NCI-H460 (cell line): ENCODE data around the gene BAIAP2L2. TPM values are rescaled to one million over a fixed set of nuclear protein-coding genes. Genes with fewer than 3 reads are reported as not detected.
"Not testable (repeated sequence)": the region's sequence is repeated elsewhere in the genome, so short reads cannot be mapped to it uniquely, and the experiment has no call there.

Source experiments
- DNase-seq: peaks from one replicate; pipeline ENCODE4 v3.0.0-alpha.2; 2016; ENCODE audit warnings: low read depth; ENCODE audit errors: extremely low read depth
- total RNA-seq: library from RNA; depleted of rRNA; stranded (reverse); fragments of >200 nt; shearing (Covaris generic); gene quantifications from 2 replicates; pipeline ENCODE4 v1.2.3, GENCODE V29; 2014; rRNA removed

BAIAP2L2 gene
- total RNA-seq, 1 experiment from 2014 or later, result not detected

DNA sequence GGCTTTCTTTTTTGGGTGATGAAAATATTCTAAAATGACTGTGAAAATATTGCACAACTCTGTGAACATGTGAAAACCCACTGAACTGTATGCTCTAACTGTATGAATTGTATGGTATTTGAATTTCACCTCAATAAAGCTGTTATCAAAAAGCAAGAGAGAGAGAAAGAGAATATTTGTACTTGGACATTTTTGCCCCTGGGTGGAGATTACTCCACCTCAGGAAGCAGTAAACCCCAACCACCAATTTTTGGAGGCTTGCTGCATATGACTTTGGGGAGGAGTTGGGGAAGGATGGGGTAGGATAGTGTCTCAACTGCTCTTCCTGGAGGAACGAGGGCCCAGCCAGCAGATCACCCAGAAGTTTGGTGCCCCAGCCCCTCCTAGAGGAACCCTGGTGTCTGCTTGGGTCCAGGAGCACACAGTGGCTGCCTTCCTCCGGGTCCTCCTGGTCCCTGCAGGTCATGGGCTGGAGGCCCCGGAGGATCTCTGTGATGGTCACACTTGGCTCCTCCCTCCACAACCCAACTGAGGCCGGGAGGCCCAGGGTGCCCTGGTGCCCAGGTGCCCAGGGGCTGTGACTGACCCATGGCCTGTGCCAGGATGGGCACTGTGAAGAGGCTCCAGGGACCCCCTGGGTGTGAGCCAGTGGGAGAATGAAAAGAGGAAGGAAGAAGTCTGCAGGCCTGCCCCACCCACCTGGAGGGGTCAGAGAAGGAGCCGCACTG is 68.6 kb downstream of the BAIAP2L2 start:
- DNase-seq, result no peak

DNA sequence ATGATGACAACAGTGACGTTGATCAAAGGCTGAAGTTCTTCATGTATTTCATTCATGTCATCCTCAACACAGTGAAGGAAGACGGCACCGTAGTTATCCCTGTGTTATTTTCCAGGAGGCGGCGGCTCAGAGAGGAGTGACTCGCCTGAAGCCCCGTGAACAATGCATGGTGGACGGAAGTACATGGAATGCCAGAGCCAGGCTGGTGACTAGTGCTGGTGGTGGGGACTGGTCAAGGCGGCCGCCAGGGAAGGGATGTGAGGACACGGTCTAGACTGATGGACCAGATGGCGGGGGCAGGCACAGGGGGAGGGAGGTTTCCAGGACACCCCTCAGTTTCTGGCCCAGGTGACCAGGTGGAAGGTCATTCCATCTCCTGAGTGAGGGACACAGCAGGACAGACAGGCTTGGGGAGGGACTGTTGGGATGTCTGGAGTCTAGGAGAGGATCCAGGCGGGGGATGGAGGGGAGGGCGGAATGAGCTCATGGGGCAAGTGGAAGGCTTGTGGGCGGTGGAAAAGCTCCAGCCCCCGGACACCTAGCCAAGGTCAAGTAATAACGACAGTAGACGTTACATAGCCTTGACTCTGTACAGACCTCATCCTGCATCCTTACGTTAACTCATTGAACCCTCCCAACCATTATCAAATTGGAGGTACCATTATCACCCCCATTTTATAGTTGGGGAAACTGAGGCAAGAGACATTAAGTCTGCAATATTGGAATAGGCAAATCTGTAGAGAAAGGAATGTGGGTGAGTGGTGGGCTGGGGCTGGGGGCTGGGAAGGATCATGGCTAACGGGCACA is 69.3 kb downstream of the BAIAP2L2 start:
- no peak for DNase-seq

DNA sequence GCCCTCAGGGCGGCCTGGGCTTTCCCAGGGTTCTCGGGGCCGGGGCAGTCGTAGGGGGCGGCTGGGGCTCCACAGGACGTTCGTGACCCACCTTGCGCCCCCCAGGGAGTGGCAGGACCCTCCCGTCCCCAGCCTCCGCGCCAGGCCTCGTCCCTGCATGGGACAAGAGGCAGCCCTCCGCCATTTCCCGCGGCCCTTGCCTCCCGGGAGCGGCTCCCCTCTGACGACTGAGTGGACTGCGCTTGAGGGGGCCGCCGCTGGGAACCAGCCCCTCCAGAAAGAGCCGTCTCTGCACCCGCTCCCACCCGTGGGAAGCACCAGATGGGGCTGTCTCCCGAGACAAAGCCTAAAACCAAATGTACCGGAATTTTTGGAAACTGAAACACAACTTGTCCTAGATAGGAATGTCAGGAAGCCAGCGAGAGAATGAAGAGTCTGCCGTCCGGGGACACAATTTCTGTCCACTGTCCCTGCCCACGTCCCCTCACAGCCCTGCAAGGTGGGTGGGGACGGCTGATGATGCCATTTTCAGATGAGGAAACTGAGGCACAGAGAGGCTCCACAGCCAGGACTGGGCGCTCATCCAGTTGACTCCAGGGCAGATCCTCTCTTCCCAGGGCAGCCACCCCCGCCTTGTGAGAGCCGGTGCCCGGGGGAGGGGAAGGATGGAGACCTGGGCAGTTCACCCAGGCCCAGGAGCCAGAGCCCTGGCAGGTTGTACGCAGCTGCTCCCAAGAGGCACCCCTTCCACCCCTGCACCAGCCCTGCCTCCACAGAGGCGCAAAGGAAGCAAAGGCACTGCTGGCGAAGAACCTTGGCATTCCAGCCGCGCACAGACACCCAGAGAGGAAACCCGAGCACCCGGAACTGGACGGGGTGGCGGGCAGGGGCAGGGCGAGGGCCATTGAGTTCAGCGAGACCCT is 71.3 kb downstream of the BAIAP2L2 start:
- no peak for DNase-seq

DNA sequence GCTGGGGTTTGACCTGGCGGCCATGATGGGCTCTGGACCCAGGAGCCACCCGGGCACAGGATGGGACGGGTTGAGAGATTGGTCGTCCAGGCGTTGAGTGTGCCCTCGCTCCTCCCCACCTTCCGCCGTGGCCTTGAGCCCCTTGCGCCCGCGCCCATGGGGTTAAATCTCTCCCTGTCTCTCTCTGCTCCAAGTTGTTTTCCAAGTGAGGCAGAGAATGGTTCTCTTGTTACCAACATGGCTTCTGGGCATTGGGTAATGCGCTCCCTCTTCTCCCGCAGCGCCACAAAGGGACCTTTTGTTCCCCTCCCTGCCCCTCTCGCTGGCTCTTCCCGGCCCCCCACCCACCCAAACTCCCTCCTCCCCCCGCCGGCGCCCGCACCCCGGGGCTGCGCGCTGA is 72.1 kb downstream of the BAIAP2L2 start:
- DNase-seq, result no peak

DNA sequence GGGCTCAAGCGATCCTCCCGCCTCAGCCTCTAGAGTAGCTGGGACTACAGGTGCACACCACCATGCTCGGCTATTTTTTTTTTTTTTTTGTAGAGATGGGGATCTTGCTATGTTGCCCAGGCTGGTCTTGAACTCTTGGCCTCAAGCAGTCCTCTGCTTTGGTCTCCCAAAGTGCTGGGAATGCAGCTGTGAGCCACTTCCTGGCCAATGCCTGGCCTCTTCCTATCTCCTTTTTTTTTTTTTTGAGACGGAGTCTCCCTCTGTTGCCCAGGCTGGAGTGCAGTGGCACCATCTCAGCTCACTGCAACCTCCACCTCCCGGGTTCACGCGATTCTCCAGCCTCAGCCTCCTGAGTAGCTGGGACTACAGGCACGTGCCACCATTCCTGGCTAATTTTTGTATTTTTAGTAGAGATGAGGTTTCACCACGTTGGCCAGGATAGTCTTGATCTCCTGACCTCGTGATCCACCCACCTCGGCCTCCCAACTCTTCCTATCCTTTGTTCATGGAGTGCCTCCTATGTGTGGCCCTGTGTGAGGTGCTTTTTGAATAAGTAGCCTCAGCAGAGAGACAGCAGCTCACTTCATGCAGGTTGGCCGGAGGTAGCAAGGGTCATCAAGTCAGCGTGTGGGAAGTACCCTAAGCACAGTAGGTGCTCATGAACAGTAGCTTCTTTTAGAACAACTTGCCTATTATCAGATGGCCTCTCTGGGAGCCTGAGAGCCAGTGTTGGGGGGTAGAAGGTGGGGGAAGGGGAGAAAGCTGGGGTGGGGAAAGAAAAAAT is 72.9 kb downstream of the BAIAP2L2 start:
- DNase-seq, result not testable (repeated sequence)

DNA sequence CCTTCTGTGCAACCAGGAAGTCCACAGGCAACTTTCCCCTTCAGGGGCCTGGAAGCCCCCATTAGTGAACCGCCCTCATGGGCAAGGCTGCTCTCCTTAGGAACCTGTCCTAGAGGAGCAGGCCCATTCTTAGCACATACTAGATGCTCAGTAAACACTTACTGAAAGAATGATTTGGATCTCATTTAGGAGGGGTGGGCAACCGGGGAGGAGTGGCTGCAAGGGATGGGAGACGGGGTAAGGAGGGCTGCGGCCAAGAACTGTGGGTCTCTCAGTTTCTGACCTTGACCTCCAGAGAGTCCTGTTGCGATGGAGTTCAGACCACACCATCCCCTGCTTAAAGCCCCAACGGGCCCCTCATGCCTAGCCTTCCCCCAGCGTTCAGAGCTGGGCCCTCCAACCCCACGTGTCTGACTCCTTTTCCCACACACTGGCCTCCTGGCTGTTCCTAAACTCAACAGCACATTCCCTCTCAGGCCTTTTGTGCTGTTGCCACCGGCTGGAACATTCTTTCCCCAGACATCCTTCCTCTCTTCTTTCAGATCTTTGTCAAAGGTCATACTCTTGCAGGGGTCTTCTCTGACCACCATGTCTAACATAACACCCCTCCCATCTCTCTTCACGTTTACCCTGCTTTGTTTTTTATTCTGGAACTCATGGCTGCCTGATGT is 74.0 kb downstream of the BAIAP2L2 start:
- no peak for DNase-seq

DNA sequence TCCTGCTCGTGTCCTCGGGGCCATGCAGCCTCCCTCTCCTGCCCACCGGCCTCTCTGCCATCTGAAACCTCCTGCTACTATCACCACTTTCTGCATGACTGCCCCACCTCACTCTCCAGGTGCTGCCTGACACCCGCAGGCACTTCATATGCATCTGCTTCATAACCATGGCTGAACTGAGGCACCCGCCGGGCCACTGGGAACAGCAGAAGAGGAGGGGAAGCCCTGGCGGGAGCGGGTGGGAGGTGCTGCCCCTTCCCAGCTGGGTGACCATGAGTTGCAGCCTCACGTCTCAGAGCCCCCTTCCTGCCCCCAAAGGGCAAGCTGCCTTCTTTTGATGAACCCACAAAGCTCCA is 75.0 kb downstream of the BAIAP2L2 start:
- DNase-seq, result no peak

Other genes with a start within 250 kb of the BAIAP2L2 start
- gene MICALL1, start 204.4 kb downstream of the BAIAP2L2 start, total RNA-seq, result 6.3 and 7.5 TPM in 2 replicates
- gene C22orf23, start 157.1 kb downstream of the BAIAP2L2 start, total RNA-seq, result 2.4 TPM in 1 of 2 replicates, not detected in the other
- 37.4 and 50.0 TPM in 2 replicates for gene POLR2F, start 157.0 kb downstream of the BAIAP2L2 start, total RNA-seq
- gene SOX10, start 126.1 kb downstream of the BAIAP2L2 start, total RNA-seq, result not detected in 2 replicates
- 6.0 and 9.3 TPM in 2 replicates for gene PICK1, start 53.3 kb downstream of the BAIAP2L2 start, total RNA-seq
- not detected in 2 replicates for gene SLC16A8, start 26.5 kb downstream of the BAIAP2L2 start, total RNA-seq
- gene PLA2G6, start 71.1 kb upstream of the BAIAP2L2 start, total RNA-seq, result 6.8 and 7.5 TPM in 2 replicates
- gene MAFF, start 91.3 kb upstream of the BAIAP2L2 start, total RNA-seq, result 10.7 and 12.4 TPM in 2 replicates
- gene TMEM184B, start 162.3 kb upstream of the BAIAP2L2 start, total RNA-seq, result 7.9 and 10.0 TPM in 2 replicates
- 122 and 135 TPM in 2 replicates for gene CSNK1E, start 206.7 kb upstream of the BAIAP2L2 start, total RNA-seq